Effector CD8-positive, alpha-beta T cell (primary cell): ENCODE data around the gene DIS3L2.

Source experiments
- DNase-seq: peaks from one replicate; lab custom pipeline; 2025; lab: John Stamatoyannopoulos, UW

The DIS3L2 gene

DNA sequence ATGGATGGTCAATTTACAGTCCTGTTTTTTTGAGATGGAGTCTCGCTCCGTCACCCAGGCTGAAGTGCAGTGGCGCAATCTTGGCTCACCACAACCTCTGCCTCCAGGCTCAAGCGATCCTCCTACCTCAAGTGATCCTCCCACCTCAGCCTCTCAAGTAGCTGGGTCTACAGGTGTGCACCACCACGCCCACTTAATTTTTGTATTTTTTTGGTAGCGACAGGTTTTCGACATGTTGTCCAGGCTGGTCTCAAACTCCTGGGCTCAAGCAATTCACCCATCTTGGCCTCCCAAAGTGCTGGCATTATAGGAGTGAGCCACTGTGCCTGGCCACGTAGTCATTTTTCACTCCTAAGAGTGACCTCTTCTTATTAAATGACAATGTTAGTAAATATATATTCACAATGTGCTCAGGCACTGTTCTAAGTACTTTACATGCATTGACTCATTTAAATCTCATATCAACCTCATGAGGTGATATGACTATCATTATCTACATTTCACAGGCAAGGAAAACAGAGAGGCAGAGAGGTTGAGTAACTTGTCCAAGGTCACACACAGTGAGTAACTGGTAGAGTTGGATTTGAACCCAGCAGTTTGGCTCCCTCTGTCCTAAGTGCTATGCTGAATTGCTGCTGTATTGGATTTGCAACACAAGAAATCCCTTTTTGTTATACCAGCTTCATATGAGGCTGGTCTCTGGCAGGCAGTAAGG lies 5.6 kb upstream of the DIS3L2 start:
- no peak for DNase-seq

GRCh38 chr2:231957913-231958763 lies 3.4 kb upstream of the DIS3L2 start:
- no peak for DNase-seq

DNA sequence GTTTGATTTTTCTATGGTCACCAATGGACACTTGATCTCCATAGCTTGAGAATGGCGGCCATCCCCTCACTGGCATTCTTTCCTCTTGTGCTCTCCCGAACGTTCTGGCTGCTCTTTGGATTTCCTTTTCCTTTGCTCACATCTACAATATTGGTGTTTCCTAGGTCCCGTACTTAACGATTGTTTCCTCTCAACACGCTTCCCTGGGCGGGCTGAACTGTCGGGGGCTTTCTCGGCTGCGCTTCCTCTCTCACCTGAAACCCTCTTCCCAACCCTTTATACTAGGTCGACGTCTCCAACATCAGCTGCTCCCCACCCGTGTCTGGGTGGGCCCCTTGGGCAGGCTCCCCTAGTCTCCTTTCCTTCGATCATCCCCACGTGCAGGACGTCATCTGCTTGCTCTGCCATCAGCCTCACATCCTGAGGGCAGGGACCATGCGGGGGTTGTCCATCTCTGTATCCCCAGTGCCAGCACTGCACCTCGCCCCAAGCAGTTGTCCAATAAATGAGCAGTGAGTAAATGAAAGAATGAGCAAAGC lies 634 bp upstream of the DIS3L2 start:
- no peak for DNase-seq

DNA sequence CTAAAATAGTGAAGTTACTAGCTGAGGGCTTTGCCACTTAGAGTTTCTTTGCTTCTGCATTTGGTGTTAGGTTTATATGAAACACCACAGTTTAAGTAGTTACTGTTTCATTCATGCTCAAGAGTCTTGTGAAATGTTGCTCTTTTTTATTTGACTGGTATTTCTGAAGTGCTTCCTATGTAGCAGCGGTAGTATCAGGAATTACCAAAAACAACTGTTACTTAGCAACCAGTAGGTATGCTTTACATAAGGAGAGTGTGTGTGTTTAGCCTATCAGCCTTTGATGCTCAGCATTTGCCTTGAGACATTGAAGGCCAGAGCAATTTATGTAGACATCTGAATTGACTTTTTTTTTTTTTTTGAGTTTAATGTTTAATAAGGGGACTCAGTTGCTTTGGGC lies 3.6 kb downstream of the DIS3L2 start:
- DNase-seq: no peak

- DNase-seq: no peak
These were observed 5.4 kb downstream of the DIS3L2 start for GRCh38 chr2:231966886-231967285.

- no peak for DNase-seq
These were observed 7.3 kb downstream of the DIS3L2 start for GRCh38 chr2:231968820-231969219.

- DNase-seq: no peak
These were observed 8.9 kb downstream of the DIS3L2 start for GRCh38 chr2:231970461-231970860.

GRCh38 chr2:231975001-231975400 lies 13.5 kb downstream of the DIS3L2 start:
- DNase-seq: no peak

DNA sequence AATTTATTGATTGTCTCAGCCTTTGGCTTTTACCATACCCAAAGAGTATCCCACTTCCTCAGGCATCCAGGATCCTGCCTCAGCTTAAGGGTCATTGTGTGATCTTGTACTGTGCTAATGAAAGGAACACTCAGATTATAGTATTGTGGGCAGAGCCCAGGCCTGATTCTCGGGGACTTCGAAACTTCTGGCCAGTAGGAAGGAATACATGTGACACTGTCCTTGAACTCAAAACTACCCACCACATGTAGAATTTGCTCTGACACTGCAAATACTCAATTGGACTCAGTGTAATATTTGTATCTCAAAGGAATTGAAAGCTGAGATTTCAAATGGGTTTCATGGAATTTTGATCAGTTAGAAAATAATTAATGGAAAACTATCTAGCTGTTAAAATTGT lies 15.9 kb downstream of the DIS3L2 start:
- no peak for DNase-seq

- no peak for DNase-seq
These were observed 23.5 kb downstream of the DIS3L2 start for GRCh38 chr2:231984992-231985391.

- DNase-seq: no peak
These were observed 24.3 kb downstream of the DIS3L2 start for GRCh38 chr2:231985823-231986261.

DNA sequence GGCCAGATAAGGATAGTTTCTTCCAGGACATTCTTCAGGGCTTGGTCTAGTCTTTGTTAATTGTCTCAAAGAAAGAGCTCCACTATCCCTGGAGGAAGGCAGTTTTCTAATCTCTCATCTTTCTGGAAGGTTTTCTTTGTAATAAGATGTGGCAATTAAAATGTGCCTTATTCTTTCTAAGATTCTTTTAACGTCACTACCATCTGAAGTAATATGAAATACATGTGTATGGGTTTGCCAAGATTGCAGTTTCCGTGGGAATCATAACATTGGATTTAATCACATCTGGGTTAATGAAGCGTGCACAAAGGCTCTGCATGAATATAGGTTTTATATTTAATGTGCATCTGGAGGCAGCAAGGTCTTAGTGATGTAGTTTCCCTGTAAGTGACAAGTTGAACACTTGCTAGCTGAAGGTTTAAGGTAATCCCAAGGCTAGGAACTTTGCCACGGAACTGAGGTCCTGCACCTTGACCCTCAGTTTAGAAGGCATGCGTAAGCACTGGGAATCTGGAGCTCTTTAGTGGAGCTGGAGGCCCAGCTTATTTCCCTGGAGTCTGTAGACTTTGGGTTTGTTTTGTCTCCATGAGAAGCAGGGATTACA lies 25.7 kb downstream of the DIS3L2 start:
- no peak for DNase-seq

- DNase-seq: no peak
These were observed 26.8 kb downstream of the DIS3L2 start for GRCh38 chr2:231988179-231988866.

DNA sequence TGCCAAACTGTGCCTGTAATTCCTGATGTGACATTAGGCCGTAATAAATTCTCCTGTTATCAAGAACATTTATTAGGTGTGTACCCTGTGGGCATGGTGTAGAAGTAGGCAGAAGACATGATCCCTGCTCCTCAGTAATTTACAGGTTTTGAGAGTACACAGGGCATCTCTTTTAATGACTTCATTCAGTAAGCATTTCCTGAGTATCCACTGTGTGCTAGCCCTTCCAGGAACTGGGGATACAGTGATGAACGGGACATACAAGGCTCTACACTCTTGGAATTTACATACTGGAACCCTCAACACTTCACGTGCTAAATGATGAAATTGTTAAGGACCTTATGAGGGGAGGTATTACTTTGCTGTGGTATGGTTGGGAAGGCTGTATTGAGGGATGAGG lies 30.2 kb downstream of the DIS3L2 start:
- DNase-seq: no peak

GRCh38 chr2:231992888-231993287 lies 31.4 kb downstream of the DIS3L2 start:
- no peak for DNase-seq

DNA sequence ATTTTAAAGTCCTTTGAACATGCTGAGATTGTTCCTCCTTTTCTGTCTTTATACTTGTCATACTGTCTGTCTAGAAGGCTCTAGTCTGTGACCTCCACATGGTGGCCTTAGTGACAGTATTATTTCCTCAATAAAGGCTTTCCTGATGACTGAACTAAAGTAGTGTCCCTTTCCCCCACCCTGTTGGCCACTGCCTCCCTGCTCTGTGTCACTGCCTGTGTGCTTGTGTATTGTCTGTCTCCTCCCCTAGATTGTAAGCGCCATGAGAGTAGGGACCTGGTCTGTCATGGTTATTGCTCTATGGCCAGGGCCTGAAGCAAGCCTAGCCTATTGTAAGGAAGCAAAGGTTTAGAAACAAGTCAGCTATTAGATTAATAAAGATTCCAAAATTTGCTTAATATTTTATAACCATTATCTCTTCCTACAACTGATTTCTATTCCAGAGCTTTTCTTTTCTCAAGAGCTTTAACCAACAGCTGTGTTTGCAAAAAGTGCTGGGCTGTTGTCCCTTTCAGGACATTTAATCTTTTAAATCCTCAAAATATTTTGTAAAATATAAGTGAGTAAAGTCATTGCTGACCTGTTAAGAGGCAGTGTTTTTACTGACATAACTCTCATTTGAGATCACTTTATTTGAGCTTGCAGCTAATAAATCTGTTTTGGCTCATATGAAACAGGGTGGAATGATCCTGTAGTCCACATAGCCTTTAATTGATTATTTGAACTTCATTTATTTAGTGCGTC lies 35.5 kb downstream of the DIS3L2 start:
- no peak for DNase-seq

GRCh38 chr2:231998046-231998445 lies 36.5 kb downstream of the DIS3L2 start:
- DNase-seq: no peak

- no peak for DNase-seq
These were observed 38.9 kb downstream of the DIS3L2 start for GRCh38 chr2:232000439-232000838.

- DNase-seq: no peak
These were observed 39.6 kb downstream of the DIS3L2 start for GRCh38 chr2:232001073-232001472.

- no peak for DNase-seq
These were observed 44.7 kb downstream of the DIS3L2 start for GRCh38 chr2:232006253-232006652.

DNA sequence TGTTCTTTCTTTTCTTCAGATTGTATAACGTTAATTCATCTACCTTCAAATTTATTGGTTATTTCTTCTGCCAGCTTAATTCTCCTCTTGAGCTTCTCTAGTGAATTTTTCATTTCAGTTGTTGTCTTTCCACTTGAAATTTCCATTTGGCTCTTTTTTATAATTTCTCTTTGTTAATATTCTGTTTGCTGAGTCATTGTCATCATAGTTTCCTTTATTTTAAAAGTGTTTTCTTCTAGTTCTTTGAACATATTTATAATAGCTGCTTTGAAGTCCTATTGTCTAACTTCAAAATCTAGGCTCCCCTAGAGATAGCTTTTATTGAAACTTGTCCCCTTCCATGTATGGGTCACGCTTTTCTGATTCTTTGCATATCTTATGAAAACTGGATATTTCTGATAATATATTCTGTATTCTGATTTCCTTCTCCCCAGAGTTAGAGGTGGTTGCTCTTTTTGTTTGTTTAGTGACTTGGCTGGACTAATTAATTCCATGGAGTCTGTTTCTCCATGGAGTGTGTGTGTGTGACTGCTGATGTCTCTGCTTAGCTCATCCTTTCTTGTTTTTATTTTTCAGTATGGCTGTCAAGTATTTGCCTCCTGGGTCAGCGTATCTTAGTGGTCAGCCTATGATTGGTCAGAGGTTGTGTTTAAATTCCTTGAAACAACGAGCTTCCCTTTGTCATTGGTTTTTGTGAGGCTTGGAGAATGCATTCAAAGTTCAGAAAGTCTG lies 47.6 kb downstream of the DIS3L2 start:
- no peak for DNase-seq
